MM.1S (cell line): ENCODE measurements around the gene ADPRH.

Source experiments
- CTCF ChIP-seq: fragments of 300-600 bp; sonication (generic); IDR thresholded peaks from 2 replicates; pipeline ENCODE4 v1.5.1; 2016; ENCODE audit warnings: antibody characterized with exemption, low read length, mixed read lengths
- EZH2 ChIP-seq: fragments of 300-600 bp; sonication (generic); optimal IDR thresholded peaks from 2 replicates; pipeline ENCODE3; 2017; ENCODE audit warnings: low read depth, mild to moderate bottlenecking, antibody characterized with exemption, low read length, mixed read lengths

DNA sequence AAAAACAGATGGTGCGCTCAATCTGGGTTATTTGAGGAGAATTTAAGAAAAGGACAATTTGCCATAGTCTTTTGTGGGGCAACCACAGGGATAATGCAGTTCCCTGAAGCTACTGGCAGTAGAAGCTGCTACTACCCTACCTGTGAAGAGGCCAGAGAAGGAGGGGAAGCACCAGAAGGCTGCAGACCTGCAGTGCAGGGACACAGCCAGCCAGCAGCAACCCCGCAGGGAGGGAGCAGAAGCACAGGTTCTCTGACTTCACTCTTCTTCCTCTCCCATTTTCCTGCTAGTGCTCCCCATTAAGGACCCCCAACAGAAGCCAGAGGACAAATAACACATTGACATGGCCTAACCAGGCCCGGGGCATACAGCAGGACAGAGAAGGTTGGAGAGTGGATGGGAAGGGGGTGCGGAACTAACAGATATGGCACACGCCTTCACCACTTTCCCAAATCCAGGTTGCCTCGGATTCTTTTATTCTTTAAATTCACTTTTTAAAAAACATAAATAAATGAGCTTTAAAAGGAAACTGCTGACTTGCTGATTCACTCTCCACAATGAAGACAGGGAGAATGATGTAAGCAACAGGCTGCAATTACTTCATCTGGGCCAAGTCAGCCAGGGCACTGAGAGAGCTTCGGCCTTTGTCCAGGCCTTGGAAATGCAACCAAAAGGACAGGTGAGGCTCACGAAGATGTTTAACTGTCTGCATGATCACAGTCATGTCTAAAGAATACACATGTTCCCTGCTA lies 51.0 kb downstream of the ADPRH start:
- TF ChIP-seq CTCF (no peak), EZH2 (no peak)
